GM19463 (cell line): Measurements from ENCODE around the gene NR2F1.

Experiments used
- ATAC-seq: cut with Tn5 transposase; IDR thresholded peaks from one replicate; pipeline ENCODE4 v1.9.1; 2021; ENCODE audit warnings: mild to moderate bottlenecking, moderate library complexity; ENCODE audit not compliant: unreplicated experiment

NR2F1 gene

DNA sequence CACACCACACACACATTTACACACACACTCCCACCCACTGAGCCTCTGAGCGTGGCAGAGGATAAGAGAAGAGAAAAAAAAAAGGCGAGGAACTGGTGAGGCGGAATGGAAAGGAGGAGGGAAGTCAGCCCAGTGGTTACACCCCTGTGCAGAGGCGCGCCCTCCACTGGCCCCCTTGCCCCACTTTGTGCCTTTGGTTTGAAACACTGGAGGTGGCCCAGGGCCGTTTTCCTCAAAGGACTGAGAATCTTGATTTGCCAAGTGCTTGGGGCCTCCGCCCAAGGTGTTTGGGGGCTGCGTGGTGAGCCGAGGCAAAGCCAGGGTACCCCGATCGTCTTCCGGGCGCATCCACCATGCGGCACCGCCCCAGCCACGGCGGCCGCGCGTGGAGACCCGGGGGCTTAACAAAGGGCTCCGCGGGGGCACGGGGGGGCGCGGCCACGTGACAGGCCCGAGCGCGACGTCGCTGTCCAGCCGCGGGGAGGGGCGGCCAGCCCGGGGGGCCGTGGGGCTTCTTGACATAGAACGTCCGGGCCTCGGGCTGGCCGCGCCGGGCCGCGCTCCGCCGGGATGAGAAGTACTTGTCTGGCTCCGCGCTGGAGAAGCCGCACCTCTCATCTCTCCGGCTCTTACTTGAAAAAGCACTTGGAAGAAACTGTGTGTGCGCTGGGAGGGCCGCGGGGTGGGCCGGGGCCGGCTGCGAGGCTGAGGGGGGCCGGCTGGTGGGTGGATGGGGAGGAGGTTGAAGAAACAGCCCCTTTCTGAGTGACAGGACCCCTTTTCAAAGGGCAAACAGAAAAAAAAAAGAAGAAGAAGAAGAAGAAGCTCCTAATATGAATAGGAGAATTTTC is 21.0 kb downstream of the NR2F1 start:
- no peak for ATAC-seq

DNA sequence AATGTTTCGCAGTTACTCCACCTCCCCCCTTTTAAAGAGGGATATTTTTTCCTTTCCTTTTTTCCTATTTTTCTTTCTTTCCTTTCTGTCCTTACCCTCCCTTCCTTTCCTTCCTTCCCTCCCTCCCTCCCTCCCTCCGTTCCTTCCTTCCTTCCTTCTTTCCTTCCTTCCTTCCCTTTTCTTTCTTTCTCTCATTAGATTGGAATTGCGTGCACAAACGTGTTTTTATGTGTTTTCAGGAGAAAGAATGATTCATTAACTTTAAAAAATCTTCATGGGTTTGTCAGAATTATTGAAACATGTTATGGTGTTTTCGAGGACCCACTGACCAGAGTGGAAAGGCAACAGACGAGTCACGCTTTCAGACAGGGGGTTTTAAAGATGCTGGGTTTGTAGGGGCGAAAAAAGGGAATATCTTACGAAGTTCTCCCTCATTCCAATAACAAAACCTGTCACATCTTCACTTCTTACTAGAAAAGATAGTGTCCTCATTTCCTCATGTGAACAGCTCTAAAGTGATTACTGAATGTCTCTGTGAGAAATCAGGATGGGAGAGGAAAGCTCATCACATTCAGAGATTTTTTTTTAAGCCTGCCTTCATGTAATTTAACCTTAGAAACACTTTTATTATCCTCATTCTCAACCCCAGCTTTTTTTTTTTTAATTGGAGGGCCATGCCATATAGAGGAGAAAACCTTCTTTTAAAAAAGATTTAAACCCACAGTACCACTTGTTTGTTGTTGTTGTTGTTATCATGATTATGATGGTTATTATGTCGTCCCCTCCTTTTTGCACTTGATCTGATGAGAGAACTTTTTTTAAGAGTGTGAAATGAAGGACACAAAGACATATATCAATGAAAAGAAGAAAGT is 21.9 kb downstream of the NR2F1 start:
- ATAC-seq: no peak

DNA sequence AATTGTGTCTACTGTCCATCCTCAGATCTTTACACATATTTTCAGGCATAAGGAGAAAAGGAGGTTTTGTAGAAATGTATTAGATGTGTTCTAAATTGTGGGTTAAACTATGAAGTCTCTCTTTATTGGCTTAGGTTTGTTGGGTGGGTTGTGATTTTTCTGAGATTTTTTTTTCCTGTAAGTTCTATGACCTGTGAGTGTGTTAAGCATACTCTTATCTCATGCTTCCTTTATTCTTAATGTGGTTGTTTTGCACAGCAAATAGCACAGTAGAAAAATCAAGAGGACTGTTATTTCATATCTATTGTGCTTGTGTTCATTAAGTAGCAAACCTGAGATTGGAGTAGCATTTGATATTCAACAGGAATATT is 23.3 kb downstream of the NR2F1 start:
- ATAC-seq: no peak

DNA sequence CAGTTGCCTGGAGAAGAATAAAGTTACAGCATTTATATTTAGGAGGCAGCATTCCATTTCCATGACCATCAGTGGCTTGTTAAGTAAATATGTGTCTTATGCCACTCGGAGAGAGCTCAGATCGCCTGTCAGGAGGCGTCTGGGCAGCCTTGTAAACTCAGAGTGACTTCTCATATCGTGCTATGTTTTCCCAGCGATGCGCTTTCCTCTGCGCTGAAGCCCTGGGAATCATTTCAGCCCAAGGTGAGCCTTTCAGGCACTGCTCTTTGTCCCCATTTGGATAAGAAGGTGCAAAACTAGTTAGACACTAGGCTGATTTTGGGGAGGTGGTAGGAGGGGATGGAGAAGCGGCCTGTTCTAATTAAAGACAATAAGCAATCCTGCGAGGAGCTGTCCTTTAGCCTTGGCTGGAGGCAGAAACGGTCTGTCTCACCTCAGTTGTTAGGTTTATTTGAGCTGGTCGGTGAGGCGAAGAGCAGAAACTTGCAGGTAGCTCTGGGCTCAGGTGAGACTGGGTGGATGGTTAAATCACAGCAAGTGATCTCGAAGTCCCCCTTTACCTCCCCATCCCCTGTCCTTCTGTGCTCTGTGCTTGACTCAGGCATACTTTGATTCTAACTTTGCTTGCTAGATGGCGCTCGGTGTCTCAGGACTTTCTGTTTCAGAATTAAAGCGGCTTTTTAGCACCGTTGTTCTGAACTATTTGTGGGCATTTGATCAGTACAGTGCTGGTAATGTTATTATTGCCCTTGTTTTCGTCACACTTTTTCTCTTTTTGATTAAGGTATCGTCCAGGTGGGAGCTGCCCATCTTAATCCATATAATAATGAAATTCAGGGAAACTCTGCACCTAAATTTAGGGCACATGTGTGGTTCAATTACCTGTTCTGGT is 24.6 kb downstream of the NR2F1 start:
- peak; percentile 85 for ATAC-seq

DNA sequence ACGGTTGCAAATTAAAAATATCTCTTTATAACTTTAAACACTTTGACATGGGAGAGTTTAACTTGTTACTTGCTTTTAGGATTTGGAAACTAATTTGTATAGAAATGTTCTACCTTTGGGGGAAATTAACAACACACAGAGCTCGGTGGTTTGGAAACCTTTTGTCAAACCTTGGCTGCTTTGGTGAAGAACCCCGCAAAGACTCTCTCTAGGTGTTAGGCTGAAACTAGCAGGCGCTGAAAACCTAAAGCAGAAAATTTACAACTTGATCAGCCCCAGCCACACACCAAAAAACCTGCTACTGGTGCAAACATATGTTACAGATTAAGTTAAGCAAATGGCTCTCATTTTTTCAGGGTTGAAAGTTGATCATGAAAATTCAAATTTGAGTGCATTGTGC is 25.8 kb downstream of the NR2F1 start:
- ATAC-seq: no peak

DNA sequence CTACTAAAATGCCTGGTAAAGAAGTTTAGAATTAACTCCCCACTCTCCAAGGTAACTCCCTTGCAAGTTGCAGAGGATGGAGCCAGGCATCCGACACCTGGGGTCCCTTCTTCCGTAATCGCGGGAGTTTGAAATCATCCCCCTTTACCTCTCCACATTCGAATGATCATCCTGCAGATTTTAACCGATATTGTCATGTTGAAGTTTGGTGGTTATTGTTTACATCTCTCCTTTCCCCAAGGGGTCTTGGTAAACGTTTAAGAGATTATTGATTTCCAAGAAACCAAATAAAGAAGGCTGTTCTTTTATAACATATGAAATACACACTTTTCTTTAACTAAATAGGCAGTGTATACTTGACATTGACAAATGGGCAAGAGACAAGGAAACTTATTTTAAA is 26.7 kb downstream of the NR2F1 start:
- no peak for ATAC-seq

DNA sequence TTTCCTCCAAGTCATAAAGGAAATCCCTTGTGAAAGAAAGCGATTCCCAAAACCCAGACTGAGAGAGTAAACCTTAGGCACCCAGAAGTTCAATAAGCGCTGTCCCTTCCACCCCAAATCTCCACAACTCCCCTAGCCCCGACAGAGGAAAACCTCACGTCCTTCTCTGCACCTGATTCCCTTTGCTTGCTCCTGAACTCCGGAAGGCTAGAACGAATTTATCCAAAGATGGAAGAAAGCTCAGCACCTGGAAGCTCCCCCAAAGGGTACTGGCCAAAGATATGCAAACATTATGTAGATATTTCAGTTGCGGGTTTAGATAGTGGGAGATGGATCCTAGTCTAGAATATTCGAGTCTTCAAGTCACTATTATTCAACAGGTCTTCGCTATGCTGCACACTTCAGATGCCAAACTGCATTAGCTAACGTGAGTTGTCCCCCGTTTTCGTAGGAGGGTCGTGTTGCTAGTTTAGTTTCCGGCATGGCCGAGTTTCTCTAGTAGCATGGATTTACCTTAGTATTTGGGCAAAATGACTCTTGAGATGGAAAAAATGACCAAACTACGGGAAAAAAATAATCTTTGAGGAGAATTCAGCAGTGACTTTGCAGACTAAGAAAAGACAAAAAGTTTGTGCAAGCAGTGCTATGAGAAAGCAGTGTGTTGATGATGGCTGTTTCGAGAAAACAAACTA is 27.7 kb downstream of the NR2F1 start:
- ATAC-seq: no peak

DNA sequence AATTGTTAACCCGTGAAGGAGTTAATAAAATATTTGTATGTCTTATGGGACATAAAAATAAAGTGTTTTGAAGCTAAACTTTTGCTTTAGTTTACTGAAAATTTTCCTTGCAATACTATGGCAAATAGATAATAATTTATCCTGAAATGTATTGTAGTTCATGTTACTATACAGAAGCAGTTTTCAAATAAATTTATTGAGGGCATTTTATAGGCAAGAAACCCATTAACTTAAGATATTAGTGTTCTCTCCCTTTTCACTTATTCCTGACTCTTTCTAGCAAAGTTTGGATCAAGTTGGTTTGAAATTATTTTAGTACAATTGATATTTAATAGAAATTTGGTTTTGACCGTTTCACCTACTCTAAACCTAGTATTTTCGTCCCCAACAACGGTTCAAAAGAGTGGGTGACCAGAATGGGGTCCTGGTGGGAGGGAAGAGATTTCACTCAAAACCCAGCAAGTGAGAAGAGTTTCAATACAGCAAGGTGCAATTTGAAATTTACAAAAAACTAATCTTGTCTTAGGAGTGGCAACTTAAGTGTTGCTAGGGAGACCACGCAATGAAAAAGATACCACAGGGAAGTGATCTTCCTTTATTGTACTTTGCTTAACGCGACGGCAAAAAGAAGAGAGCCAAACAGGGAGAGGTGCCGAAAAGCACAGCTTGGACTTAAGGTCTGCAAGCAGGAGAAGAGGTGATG is 28.4 kb downstream of the NR2F1 start:
- ATAC-seq: no peak

DNA sequence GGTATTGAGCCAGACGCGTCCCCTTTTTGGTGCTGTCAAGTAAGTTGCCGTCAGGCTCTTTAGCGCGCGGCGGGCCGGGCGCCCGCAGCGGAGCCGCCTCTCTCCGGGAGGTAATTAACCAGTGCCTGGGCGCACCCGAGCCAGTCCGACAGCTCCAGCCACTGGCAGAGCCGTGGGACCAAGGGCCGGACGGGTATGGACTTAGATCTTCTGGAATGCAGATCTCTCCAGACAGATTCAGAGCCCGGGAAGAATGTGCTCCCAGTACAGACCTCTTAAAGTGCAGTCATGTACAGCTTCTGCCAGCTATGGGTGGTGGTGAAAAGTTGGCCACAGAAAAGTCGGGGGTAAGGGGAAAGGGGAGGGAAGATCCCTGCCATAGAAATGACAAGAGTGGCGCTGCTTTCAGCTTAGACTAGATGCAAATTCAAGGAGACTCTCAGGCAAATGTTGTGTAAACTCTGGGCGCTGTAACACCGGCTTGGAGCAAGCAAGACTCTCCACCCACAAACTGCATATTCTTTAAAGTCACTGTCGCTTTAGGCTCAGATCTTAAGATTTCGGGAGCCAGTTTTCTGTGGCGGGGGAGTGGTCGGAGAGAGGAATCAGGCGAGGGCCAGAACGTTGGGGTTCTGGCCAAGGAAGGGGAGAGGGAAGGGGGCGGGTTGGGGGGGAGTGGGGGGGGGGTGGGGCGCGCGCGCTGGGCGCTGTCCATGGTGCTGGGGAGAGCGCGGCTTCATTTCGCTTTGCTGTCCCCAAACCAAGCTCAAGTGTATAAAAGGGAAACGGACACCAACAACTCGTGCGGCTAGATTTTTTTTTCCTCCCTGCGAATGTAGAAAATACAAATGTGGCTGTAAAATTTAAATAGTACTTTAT is 29.2 kb downstream of the NR2F1 start:
- ATAC-seq: no peak

DNA sequence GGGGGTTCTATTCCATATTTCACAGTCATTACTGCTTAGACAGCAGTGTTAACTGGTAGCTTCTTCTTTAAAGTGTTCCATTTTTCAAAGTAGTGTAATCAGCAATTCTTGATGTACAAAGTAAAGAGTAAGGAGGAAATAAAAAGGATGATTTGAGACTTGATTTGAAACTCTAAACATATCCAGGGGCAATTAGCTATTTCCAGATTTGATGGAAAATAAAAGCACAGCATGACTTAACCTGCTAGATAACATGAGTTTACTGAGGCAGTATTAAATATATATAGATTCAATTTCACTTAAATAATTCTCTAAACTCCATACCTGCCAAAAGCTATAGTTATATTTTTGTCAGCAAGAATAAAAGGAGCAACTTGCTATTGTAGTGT is 29.8 kb downstream of the NR2F1 start:
- ATAC-seq: no peak

DNA sequence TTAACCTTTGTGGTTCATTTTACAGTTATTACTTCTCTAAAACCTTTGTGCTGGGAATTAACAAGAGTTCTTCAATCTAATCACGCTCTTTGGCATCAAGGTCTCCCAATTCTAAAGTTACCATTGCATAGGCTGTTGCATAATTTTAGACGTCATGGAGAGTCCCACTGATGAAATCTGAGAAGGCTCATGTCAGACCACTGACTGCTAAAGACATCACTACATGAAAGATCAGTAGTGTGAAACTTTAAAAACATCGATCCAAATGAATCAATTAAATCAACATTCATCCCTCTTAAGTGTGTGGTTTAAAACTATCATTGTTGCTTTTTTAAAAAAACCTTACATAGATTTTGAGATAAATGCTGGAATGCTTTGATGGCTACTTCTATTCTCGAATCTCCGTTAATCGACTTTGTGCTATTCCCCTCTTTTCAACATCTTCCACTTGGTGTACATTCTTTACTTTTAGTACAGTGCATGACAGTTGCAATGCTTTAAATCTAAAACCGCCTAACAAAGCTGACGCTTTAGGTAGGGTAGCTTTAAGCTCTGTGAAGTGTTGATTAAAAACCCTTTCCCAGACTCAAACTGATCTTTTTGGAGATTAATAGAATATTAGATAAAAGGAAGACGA is 33.6 kb downstream of the NR2F1 start:
- no peak for ATAC-seq

DNA sequence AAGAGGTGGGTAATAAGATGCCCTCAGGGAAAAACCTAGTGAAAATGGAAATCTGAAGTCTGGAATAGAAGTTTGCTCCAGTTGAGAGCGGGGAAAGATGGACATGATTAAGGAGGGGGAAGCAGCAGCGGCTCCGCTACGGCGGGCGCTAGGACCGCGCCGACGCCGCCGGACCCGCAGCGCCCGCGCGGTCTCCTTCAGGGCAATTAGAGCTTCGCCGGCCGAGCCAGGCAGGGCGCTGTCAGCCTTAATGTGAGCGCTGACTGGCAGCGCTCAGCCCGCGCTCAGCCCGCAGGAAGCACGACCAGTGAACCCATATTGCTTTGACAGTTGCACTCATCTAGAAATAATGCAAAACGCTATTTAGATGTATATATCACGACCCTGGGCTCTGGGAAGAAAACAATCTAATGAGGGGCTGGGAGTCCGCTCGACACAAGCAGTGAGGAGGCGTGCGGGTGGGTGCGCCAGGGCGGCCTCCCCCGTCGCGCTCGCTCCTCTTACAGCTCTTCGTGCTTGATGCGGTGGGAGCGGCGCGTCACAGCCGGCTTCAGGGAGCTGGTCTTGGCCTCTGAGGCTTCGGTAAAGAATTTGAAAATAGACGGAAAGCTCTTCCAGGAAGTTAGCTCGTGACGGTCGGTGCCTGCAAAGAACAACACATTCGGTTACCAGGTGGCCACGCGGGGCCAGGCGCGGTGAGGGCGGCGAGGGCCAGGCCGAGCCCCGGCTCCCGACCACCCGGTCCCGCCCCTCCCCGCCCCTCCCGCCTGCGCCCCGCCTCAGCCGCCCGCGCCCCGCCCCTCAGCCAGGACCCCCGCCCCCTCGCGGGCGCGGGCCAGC is 37.7 kb downstream of the NR2F1 start:
- ATAC-seq: peak; percentile 98

DNA sequence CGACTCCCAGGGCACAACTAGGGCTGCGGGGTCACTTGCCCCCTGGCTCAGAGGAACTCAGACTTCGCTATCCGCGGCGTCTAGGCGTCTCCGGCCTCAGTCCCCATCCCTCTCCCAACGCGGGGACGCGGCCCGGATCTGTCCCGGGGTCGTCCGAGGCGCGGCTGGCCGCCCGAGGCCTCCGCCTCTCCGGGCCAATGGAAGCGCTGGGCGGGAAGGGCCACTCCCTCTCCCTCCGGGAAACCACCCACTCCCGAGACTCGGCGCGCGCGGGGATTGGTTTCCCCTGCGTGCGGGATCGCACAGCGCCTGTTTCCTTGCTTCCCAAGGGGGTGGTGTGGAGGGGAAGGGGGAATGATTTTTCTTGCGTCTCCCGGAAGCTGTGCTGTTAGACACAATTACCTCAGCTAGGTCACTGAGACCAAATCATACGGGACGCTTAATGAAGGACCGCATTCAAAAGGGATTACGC is 38.3 kb downstream of the NR2F1 start:
- no peak for ATAC-seq

DNA sequence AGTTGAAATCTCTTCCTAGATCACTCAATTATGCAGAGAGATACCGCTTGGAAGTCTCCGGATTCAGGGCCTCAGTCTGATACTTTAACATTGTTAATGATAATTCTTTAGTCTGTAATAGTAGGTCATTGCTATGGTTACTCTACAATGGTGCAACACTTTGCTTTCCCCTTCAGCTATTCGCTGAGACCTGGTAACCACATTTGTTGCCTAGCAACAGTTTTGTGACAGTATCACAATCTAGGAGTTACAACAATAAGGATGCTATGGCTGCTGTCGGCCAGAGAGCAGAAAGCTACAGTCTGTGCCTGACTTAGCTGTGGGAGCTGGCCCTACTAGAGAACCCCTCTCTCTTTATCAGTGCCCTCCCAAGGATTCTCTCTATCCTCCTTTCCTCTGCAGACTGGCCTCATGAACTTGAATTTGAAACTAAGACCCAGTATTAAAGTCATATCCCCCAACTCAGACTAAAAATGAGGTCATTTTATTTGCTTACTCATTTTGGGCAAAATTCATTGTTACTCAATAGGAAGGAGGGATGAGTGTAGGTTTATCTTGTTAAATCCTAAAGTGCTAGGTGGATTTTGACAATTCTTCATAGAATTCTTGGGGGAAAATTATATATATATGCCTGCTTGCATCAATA is 39.3 kb downstream of the NR2F1 start:
- no peak for ATAC-seq

DNA sequence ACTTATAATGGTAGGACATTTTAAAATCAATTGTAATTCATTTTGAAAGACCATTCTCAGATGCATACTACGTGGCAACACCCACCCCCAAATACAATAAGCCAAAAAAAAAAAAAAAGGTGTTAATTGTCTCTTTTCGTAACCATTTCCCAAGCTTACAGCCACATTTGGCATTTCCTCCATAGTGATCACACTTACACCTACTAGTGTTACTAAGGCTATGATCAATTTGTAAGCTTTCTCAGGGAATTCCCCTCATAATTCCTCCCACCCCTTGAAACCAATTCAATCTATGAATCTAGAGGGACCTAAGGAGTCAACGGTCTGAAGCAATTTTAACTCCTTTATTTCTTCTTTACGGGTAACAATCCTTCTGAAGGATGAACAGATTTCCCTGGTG is 40.1 kb downstream of the NR2F1 start:
- no peak for ATAC-seq

DNA sequence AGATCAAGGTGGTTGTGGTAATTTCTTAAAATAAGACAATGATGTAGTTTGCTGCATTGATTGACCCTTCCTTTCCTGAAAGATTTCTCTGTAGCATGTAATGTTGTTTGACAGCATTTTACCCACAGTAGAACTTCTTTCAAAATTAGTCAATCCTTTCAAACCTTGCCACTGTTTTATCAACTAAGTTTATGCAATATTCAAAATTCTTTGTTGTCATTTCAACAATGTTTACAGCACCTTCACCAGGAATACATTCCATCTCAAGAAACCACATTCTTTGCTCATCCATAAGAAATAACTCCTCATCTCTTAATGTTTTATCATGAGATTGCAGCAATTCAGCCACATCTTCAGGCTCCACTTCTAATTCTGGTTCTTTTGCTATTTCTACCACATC is 43.8 kb downstream of the NR2F1 start:
- no peak for ATAC-seq

DNA sequence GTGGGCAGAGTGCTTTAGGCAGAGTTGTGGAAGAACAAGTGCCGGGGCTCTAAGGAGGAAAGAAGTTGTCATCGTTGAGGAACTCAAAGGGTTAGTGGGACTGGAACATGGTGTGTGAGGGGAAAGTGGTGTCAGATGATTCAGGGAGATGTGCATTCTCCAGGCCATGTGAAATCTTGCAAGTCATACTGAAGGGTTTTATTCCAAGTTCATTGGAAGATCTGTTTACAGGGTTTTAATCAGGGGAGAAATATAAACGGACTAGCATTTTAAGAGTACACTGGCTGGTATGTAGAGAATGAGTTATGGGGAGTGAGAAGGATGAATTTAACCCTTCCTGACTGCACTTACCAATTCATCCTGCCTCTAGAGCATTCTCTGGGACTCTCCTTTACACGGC is 49.3 kb downstream of the NR2F1 start:
- no peak for ATAC-seq
